Ishikawa (cell line): Measurements from ENCODE around the gene TXNIP.

ENCODE experiments used
- CEBPB ChIP-seq: IDR thresholded peaks from 2 replicates; pipeline ENCODE4 v1.6.1; 2012
- CREB1 ChIP-seq: IDR thresholded peaks from 2 replicates; pipeline ENCODE4 v1.6.1; 2012; ENCODE audit warnings: low read depth
- EGR1 ChIP-seq: IDR thresholded peaks from 2 replicates; pipeline ENCODE4 v1.6.1; 2012
- EP300 ChIP-seq: IDR thresholded peaks from 2 replicates; pipeline ENCODE4 v1.6.1; 2012; ENCODE audit warnings: borderline replicate concordance
- FOXM1 ChIP-seq: IDR thresholded peaks from 2 replicates; pipeline ENCODE4 v1.6.1; 2012; ENCODE audit warnings: low read depth, borderline replicate concordance
- NFIC ChIP-seq: IDR thresholded peaks from 2 replicates; pipeline ENCODE4 v1.6.1; 2012
- RAD21 ChIP-seq: IDR thresholded peaks from 2 replicates; pipeline ENCODE4 v1.6.1; 2012; ENCODE audit warnings: low read depth
- TAF1 ChIP-seq: IDR thresholded peaks from 2 replicates; pipeline ENCODE4 v1.6.1; 2012; ENCODE audit warnings: low read depth, mild to moderate bottlenecking
- TCF12 ChIP-seq: IDR thresholded peaks from 2 replicates; pipeline ENCODE4 v1.6.1; 2012; ENCODE audit warnings: low read depth
- TEAD4 ChIP-seq: IDR thresholded peaks from 2 replicates; pipeline ENCODE4 v1.6.1; 2012
- YY1 ChIP-seq: IDR thresholded peaks from 2 replicates; pipeline ENCODE4 v1.6.1; 2012; ENCODE audit warnings: low read depth
- ZBTB7A ChIP-seq: IDR thresholded peaks from 2 replicates; pipeline ENCODE4 v1.6.1; 2012; ENCODE audit warnings: low read depth
- TF ChIP-seq, protein P1 (sequence below): IDR thresholded peaks from 2 replicates; pipeline ENCODE4 v1.6.1; 2012
- TF ChIP-seq, protein P2 (sequence below): IDR thresholded peaks from 2 replicates; pipeline ENCODE4 v1.6.1; 2012
- TF ChIP-seq, protein P3 (sequence below): IDR thresholded peaks from 2 replicates; pipeline ENCODE4 v1.6.1; 2012; ENCODE audit warnings: low read depth, mild to moderate bottlenecking

Gene TXNIP

GRCh38 chr1:145982010-145982723, 14.2 kb downstream of the TXNIP start:
- TF ChIP-seq RAD21 (no peak), TAF1 (no peak), EP300 (no peak), TCF12 (no peak), CEBPB (no peak), TEAD4 (no peak), YY1 (no peak), ZBTB7A (no peak), EGR1 (no peak), FOXM1 (no peak), CREB1 (no peak), NFIC (no peak)
- TF ChIP-seq, protein P1, sequence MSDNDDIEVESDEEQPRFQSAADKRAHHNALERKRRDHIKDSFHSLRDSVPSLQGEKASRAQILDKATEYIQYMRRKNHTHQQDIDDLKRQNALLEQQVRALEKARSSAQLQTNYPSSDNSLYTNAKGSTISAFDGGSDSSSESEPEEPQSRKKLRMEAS = no peak
- TF ChIP-seq, protein P2, sequence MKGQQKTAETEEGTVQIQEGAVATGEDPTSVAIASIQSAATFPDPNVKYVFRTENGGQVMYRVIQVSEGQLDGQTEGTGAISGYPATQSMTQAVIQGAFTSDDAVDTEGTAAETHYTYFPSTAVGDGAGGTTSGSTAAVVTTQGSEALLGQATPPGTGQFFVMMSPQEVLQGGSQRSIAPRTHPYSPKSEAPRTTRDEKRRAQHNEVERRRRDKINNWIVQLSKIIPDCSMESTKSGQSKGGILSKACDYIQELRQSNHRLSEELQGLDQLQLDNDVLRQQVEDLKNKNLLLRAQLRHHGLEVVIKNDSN = no peak
- TF ChIP-seq, protein P3, sequence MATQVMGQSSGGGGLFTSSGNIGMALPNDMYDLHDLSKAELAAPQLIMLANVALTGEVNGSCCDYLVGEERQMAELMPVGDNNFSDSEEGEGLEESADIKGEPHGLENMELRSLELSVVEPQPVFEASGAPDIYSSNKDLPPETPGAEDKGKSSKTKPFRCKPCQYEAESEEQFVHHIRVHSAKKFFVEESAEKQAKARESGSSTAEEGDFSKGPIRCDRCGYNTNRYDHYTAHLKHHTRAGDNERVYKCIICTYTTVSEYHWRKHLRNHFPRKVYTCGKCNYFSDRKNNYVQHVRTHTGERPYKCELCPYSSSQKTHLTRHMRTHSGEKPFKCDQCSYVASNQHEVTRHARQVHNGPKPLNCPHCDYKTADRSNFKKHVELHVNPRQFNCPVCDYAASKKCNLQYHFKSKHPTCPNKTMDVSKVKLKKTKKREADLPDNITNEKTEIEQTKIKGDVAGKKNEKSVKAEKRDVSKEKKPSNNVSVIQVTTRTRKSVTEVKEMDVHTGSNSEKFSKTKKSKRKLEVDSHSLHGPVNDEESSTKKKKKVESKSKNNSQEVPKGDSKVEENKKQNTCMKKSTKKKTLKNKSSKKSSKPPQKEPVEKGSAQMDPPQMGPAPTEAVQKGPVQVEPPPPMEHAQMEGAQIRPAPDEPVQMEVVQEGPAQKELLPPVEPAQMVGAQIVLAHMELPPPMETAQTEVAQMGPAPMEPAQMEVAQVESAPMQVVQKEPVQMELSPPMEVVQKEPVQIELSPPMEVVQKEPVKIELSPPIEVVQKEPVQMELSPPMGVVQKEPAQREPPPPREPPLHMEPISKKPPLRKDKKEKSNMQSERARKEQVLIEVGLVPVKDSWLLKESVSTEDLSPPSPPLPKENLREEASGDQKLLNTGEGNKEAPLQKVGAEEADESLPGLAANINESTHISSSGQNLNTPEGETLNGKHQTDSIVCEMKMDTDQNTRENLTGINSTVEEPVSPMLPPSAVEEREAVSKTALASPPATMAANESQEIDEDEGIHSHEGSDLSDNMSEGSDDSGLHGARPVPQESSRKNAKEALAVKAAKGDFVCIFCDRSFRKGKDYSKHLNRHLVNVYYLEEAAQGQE = no peak

DNA sequence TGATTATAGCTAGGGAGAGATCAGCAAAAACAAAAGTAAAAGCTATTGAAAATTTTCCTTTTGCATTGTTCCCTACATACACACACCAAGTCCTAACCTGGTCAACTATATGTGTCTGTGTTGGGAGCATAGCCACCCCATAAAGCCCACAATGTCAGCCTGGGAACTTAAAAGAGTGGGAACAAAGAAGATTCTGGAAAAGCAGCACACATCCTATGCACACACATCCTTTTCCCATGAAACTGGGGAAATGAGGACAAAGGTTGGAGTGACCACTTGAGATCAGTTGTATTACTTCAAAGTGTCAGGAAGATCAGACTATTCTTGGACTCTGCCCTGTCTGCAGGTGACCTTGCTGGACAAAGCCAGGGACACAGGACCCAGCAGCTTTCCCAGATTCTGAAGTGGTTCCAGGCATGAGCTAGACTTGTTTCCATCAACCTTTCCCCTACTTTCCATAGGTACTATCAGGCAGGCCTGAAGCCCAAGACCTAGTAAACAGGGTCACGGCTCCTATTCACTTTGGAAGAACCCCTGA, 15.9 kb downstream of the TXNIP start:
- TF ChIP-seq, protein P1 = no peak
- TF ChIP-seq TAF1 = no peak
- no peak for TF ChIP-seq ZBTB7A
- TF ChIP-seq RAD21 = no peak
- TF ChIP-seq, protein P3 = no peak
- no peak for TF ChIP-seq CREB1
- no peak for TF ChIP-seq TEAD4
- no peak for TF ChIP-seq CEBPB

- 0 out of 2 replicates have a peak, but pooled peaks have one; percentile 50 for TF ChIP-seq CEBPB
- peak; percentile 52; the same call in 1 of the 2 replicates for TF ChIP-seq FOXM1
- 0 out of 2 replicates have a peak, but pooled peaks have one; percentile 6 for TF ChIP-seq TCF12
- 0 out of 2 replicates have a peak, but pooled peaks have one; percentile 3 for TF ChIP-seq TEAD4
- TF ChIP-seq EP300 = no peak
- no peak for TF ChIP-seq CREB1
Measured at GRCh38 chr1:145979746-145980456, 16.5 kb downstream of the TXNIP start.

DNA sequence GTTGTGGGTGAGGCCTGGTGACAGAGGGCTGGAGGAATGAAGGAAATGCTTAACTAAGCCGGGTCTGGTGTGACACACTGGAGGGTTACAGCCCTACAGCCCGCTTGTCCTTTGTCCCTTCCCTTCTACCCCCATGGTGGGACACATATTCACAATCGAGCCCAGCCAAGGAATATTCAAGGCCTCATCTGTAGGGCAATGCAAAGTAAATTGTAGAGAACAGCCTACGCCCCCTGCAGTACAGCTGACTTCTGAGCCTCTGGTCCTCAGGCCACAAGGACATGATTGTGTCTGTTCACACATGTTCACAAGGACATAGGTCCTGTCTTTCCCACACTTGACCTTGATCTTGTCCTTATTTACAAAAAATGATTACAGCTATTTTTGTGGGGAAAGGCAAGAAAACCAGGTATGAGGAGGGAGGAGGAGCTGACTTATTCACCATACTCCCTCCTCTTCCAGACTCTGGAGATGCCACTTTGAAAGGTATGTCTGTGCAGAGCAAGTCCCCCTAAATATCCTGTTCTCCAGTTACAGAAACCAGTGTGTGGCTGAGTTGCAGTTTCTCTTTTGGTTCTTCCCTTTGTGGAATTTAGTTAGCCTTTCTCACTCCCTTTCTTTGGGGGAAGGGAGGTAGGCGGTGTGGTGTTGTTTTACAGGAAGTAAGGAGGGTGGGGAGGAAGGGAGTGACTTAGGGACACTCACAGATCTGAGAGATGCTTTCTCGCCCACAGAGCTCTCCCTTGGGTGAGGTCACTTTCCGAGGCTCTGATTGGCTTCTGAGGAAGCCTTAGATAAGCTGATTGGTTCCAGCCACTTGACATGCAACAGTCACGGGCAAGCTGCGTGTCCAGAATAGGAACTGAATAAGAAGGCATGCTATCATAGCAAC, 17.3 kb downstream of the TXNIP start:
- TF ChIP-seq TCF12 = peak; percentile 67; the same call in 1 of the 2 replicates
- peak; percentile 80 for TF ChIP-seq FOXM1
- peak; percentile 37; the same call in 1 of the 2 replicates for TF ChIP-seq NFIC
- TF ChIP-seq ZBTB7A = no peak
- no peak; the same call in 1 of the 2 replicates for TF ChIP-seq YY1
- TF ChIP-seq, protein P2 = no peak; the same call in 1 of the 2 replicates
- TF ChIP-seq, protein P1 = peak; percentile 88
- peak; percentile 51 for TF ChIP-seq TEAD4
- peak; percentile 49 for TF ChIP-seq CREB1
- no peak for TF ChIP-seq RAD21
- TF ChIP-seq TAF1 = peak; percentile 36; the same call in 1 of the 2 replicates
- TF ChIP-seq, protein P3 = no peak
- 0 out of 2 replicates have a peak, but pooled peaks have one; percentile 5 for TF ChIP-seq CEBPB
- 0 out of 2 replicates have a peak, but pooled peaks have one; percentile 43 for TF ChIP-seq EGR1
- peak; percentile 55 for TF ChIP-seq EP300
